SK-N-SH (cell line): Measurements from ENCODE around the gene TSGA10. TPM values are rescaled to one million over a fixed set of nuclear protein-coding genes. Genes with fewer than 3 reads are reported as not detected.
A peak's percentile ranks its signal among the peaks of the same experiment; 100 is the strongest.

Experiments used
- CTCF ChIA-PET: fragments of 300-600, 350-600 bp; formaldehyde crosslinking; extraction: SDS; loops from one replicate; lab custom pipeline; 2021; lab: Yijun Ruan, JAX
- POLR2A ChIA-PET: fragments of 350-600 bp; sonication (Branson Sonifier 250); formaldehyde crosslinking; extraction: SDS; loops from one replicate; lab custom pipeline; 2020; ENCODE audit warnings: antibody characterized with exemption, inconsistent platforms; lab: Yijun Ruan, JAX
- DNase-seq: peaks from one replicate; pipeline ENCODE4 v3.0.0; 2012
- H2AFZ ChIP-seq: fragments of 200-600 bp; sonication (generic); 2 replicates; pipeline ENCODE4 v1.8.1; 2016; ENCODE audit warnings: antibody characterized with exemption, mild to moderate bottlenecking, low read depth
- H3F3A ChIP-seq: fragments of 200-600 bp; sonication (generic); replicated peaks from 2 replicates; pipeline ENCODE3; 2016; ENCODE audit warnings: antibody characterized with exemption, mild to moderate bottlenecking; ENCODE audit not compliant: insufficient read depth
- H3K27ac ChIP-seq, 2 experiments: fragments of 200-500 bp in 1 of 2; fragments of 200-600 bp in 1 of 2; sonication (Bioruptor generic) in 1 of 2; sonication (generic), shearing (Covaris generic) in 1 of 2; 2 replicates each; pipeline versions ENCODE4 v1.5.1 to v1.6.1; 2014 to 2016; ENCODE audit warnings: low read depth in 2 of 2, inconsistent platforms in 1 of 2, low read length in 1 of 2, mild to moderate bottlenecking in 1 of 2, mixed read lengths in 1 of 2
- H3K27me3 ChIP-seq: fragments of 200-600 bp; sonication (generic), shearing (Covaris generic); 2 replicates; pipeline ENCODE4 v1.6.1; 2016; ENCODE audit warnings: mixed run types; ENCODE audit not compliant: insufficient read depth
- H3K36me3 ChIP-seq, 2 experiments: fragments of 200-500 bp in 1 of 2; fragments of 200-600 bp in 1 of 2; sonication (Bioruptor generic) in 1 of 2; sonication (generic) in 1 of 2; replicated peaks in 1 of 2; 2 replicates each; pipeline versions ENCODE3 to v1.5.1; 2014 to 2016; ENCODE audit warnings: low read length in 1 of 2, mild to moderate bottlenecking in 1 of 2; ENCODE audit not compliant: insufficient read depth in 2 of 2, control insufficient read depth in 1 of 2
- H3K4me1 ChIP-seq, 2 experiments: fragments of 200-500 bp in 1 of 2; fragments of 200-600 bp in 1 of 2; sonication (Bioruptor generic) in 1 of 2; sonication (generic), shearing (Covaris generic) in 1 of 2; 2 replicates each; pipeline versions ENCODE4 v1.5.1 to v1.6.1; 2014 to 2016; ENCODE audit warnings: low read depth in 1 of 2, low read length in 1 of 2, mixed run types in 1 of 2; ENCODE audit not compliant: insufficient read depth in 2 of 2, control insufficient read depth in 1 of 2
- H3K4me2 ChIP-seq: fragments of 200-600 bp; sonication (generic), shearing (Covaris generic); 2 replicates; pipeline ENCODE4 v1.6.1; 2017; ENCODE audit warnings: mixed run types
- H3K4me3 ChIP-seq, 2 experiments: fragments of 200-500 bp in 1 of 2; fragments of 200-600 bp in 1 of 2; sonication (Bioruptor generic) in 1 of 2; sonication (generic), shearing (Covaris generic) in 1 of 2; 2 replicates each; pipeline versions ENCODE4 v1.5.1 to v1.8.1; 2014 to 2016; ENCODE audit warnings: low read depth in 2 of 2, inconsistent platforms in 1 of 2, low read length in 1 of 2, mild to moderate bottlenecking in 1 of 2, mixed read lengths in 1 of 2, moderate library complexity in 1 of 2
- H3K79me2 ChIP-seq: fragments of 200-600 bp; sonication (generic); 2 replicates; pipeline ENCODE4 v1.8.1; 2017; ENCODE audit warnings: mild to moderate bottlenecking; ENCODE audit not compliant: insufficient read depth
- H3K9ac ChIP-seq: fragments of 200-600 bp; sonication (generic); 2 replicates; pipeline ENCODE4 v1.6.1; 2017; ENCODE audit warnings: mixed run types
- H3K9me2 ChIP-seq: fragments of 200-600 bp; sonication (generic); 2 replicates; pipeline ENCODE4 v1.6.1; 2017; ENCODE audit warnings: mixed run types
- H3K9me3 ChIP-seq: fragments of 200-600 bp; sonication (generic); 2 replicates; pipeline ENCODE4 v1.6.1; 2017; ENCODE audit warnings: mixed run types, mild to moderate bottlenecking, moderate library complexity
- H4K20me1 ChIP-seq: fragments of 200-600 bp; sonication (generic); 2 replicates; pipeline ENCODE4 v1.6.1; 2017; ENCODE audit warnings: mild to moderate bottlenecking, mixed run types; ENCODE audit not compliant: insufficient read depth
- CTCF ChIP-seq: fragments of 200-600 bp; sonication (generic); IDR thresholded peaks from 2 replicates; pipeline ENCODE4 v1.6.1; 2017; ENCODE audit warnings: antibody characterized with exemption, mild to moderate bottlenecking, moderate library complexity
- EP300 ChIP-seq, 2 experiments: IDR thresholded peaks; 2 replicates each; pipeline versions ENCODE4 v1.4.0 to v1.6.1; 2012; ENCODE audit warnings: borderline replicate concordance in 1 of 2, low read depth in 1 of 2, low read length in 1 of 2
- EZH2phosphoT487 ChIP-seq: fragments of 200-600 bp; sonication (generic); IDR thresholded peaks from 2 replicates; pipeline ENCODE4 v1.6.1; 2017; ENCODE audit warnings: low read depth, mixed run types, mild to moderate bottlenecking, antibody characterized with exemption, moderate library complexity, borderline replicate concordance
- FOXJ3 ChIP-seq: sonication (generic); formaldehyde crosslinking; IDR thresholded peaks from 2 replicates; pipeline ENCODE4 v1.5.1; 2020; ENCODE audit warnings: mild to moderate bottlenecking, missing genetic modification reagents
- FOXM1 ChIP-seq: IDR thresholded peaks from 2 replicates; pipeline ENCODE4 v1.4.0; 2012; ENCODE audit warnings: low read depth, mild to moderate bottlenecking
- GABPA ChIP-seq: IDR thresholded peaks from 2 replicates; pipeline ENCODE4 v1.4.0; 2012; ENCODE audit warnings: low read depth, mild to moderate bottlenecking
- GATA2 ChIP-seq: sonication (generic); formaldehyde crosslinking; IDR thresholded peaks from 2 replicates; pipeline ENCODE4 v1.5.0; 2020; ENCODE audit warnings: mild to moderate bottlenecking, missing genetic modification reagents
- JUND ChIP-seq: IDR thresholded peaks from 2 replicates; pipeline ENCODE4 v1.4.0; 2012
- MAX ChIP-seq: IDR thresholded peaks from 2 replicates; pipeline ENCODE4 v1.4.0; 2012; ENCODE audit warnings: low read depth
- MEF2A ChIP-seq: IDR thresholded peaks from 2 replicates; pipeline ENCODE4 v1.4.0; 2012; ENCODE audit warnings: low read depth, borderline replicate concordance
- MXI1 ChIP-seq: IDR thresholded peaks from 2 replicates; pipeline ENCODE4 v1.6.1; 2012; ENCODE audit warnings: mild to moderate bottlenecking, low read depth, low read length, improper control_type of control experiment
- NFIC ChIP-seq: IDR thresholded peaks from 2 replicates; pipeline ENCODE4 v1.4.0; 2012; ENCODE audit warnings: borderline replicate concordance
- POLR2AphosphoS5 ChIP-seq: IDR thresholded peaks from 2 replicates; pipeline ENCODE4 v1.6.1; 2012; ENCODE audit warnings: low read depth, low read length
- RCOR1 ChIP-seq: fragments of 150-350 bp; IDR thresholded peaks from 2 replicates; pipeline ENCODE4 v1.6.1; 2017; ENCODE audit warnings: antibody characterized with exemption, low read length
- REST ChIP-seq: IDR thresholded peaks from 2 replicates; pipeline ENCODE4 v1.6.1; 2012; ENCODE audit warnings: mild to moderate bottlenecking, low read depth, low read length, moderate library complexity
- RFX5 ChIP-seq: IDR thresholded peaks from 2 replicates; pipeline ENCODE4 v1.6.1; 2012; ENCODE audit warnings: mild to moderate bottlenecking, improper control_type of control experiment, low read length
- SIN3A ChIP-seq: IDR thresholded peaks from 2 replicates; pipeline ENCODE4 v1.6.1; 2012; ENCODE audit warnings: low read depth, mild to moderate bottlenecking, low read length, moderate library complexity, borderline replicate concordance
- TAF1 ChIP-seq: IDR thresholded peaks from 2 replicates; pipeline ENCODE4 v1.6.1; 2012; ENCODE audit warnings: low read depth, mild to moderate bottlenecking, low read length, moderate library complexity, borderline replicate concordance
- TCF12 ChIP-seq: IDR thresholded peaks from 2 replicates; pipeline ENCODE4 v1.4.0; 2012
- TEAD4 ChIP-seq: IDR thresholded peaks from 2 replicates; pipeline ENCODE4 v1.4.0; 2012; ENCODE audit warnings: mild to moderate bottlenecking, borderline replicate concordance; ENCODE audit not compliant: insufficient read depth
- YY1 ChIP-seq: IDR thresholded peaks from 2 replicates; pipeline ENCODE4 v1.4.0; 2012; ENCODE audit warnings: low read depth, mild to moderate bottlenecking
- WGBS: methylation state at CpG from one replicate; pipeline ENCODE4 v1.1.6; 2017; ENCODE audit warnings: low lambda C conversion rate; 5-methylcytosine and 5-hydroxymethylcytosine counted together
- polyA plus RNA-seq, 3 experiments: library from polyadenylated mRNA; depleted of rRNA; stranded (reverse); fragments of >200 nt; gene quantifications; 2 replicates each; pipeline ENCODE4 v1.2.3, GENCODE V29; 2012
- TF ChIP-seq, protein P1 (sequence below): IDR thresholded peaks from 2 replicates; pipeline ENCODE4 v1.4.0; 2012; ENCODE audit warnings: low read depth, borderline replicate concordance

The TSGA10 gene, protein sequence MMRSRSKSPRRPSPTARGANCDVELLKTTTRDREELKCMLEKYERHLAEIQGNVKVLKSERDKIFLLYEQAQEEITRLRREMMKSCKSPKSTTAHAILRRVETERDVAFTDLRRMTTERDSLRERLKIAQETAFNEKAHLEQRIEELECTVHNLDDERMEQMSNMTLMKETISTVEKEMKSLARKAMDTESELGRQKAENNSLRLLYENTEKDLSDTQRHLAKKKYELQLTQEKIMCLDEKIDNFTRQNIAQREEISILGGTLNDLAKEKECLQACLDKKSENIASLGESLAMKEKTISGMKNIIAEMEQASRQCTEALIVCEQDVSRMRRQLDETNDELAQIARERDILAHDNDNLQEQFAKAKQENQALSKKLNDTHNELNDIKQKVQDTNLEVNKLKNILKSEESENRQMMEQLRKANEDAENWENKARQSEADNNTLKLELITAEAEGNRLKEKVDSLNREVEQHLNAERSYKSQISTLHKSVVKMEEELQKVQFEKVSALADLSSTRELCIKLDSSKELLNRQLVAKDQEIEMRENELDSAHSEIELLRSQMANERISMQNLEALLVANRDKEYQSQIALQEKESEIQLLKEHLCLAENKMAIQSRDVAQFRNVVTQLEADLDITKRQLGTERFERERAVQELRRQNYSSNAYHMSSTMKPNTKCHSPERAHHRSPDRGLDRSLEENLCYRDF
- polyA plus RNA-seq (2012; rRNA removed) = 1.8 and 2.0 TPM in 2 replicates
- polyA plus RNA-seq (2012; cell fraction: cytosol; rRNA removed) = 3.1 and 5.0 TPM in 2 replicates
- polyA plus RNA-seq (2012; cell fraction: nucleus; rRNA removed) = 1.1 and 3.3 TPM in 2 replicates

DNA sequence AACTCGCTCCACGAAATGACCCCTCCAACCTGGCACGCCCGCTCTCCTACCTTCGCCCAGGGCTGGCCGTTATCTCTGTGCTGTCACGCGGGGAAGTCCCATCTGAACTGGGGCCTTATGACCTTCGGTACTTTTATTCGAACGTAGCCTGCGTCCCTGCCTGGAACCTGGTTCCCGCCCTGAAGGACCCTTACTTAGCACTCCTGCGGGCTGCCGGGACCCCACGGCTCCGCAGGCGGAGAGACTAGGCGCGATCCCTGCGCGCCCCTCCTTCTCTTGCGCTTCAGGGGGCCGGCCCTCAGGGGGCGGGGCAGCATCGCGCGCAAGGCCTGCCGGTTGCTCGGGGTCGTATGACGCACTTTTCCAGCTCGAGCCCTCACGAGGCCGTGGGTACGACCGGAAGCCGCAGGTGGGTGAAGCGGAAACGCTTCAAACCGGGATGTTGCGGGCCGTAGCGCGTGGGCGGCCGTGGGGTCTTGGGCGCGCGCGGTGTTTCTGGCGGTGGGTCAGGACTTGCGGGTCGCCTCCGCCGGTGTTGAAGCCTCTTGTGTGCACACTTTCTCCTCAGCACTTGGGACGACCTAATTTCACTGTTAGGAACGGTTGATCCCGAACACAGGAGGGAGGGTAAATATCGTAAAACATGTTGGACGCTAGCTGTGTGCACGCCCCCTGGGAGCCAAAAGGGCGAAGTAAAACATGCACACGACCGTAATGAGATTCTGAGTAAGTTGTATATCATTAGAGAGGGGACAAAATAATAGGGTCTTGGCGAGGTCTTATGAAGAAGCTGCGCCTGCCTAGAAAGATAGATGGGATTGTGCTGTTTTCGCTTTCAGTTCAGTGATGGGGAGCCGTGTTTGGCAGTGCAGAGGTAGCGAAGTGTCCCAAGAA, at the start of gene TSGA10, which contains the start of gene LIPT1:
Gene TSGA10, minus strand, starts transcription at position 300 of the 894 bp plus-strand sequence. CDS start 45,503 bp downstream, outside the sequence.
Gene LIPT1, plus strand, starts transcription at position 325 of the 894 bp plus-strand sequence. CDS start 6,991 bp downstream, outside the sequence.
- H4K20me1 ChIP-seq = no peaks in the 10 kb centered on the region
- no peaks in the 10 kb centered on the region for H3F3A ChIP-seq
- peak; percentile 98 for DNase-seq
- peaks cover 0 to 19% of the 10 kb centered on the region in 2 experiments for H3K36me3 ChIP-seq
- H3K4me2 ChIP-seq = peak within 1 kb of the TSS; percentile 83
- under 1% methylated on average over 44 of the region's 70 CpGs for WGBS
- H3K9me2 ChIP-seq = no peaks in the 10 kb centered on the region
- ChIA-PET POLR2A (interaction anchor here (0.6 to 2.0 kb wide), 8 partner anchors 9 to 384 kb away, joined by 3 to 20 read pairs (median 4); partner anchors contain the start of genes C2orf15 and EIF5B), CTCF (interaction anchor here (0.7 to 2.2 kb wide), 7 partner anchors 12 to 335 kb away, joined by 3 to 6 read pairs (median 4); partner anchors contain the start of genes EIF5B and REV1)
- H3K4me1 ChIP-seq = peaks cover 0 to 8% of the 10 kb centered on the region in 2 experiments; a peak in 2 of 4 replicates
- H2AFZ ChIP-seq = peak within 1 kb of the TSS; percentile 90
- no peaks in the 10 kb centered on the region for H3K79me2 ChIP-seq
- H3K4me3 ChIP-seq = peak within 1 kb of the TSS; percentile 83 to 88
- no peaks in the 10 kb centered on the region for H3K27me3 ChIP-seq
- peak within 1 kb of the TSS; percentile 78 to 80 for H3K27ac ChIP-seq
- no peaks in the 10 kb centered on the region for H3K9me3 ChIP-seq
- H3K9ac ChIP-seq = peak within 1 kb of the TSS; percentile 68
- no peak for TF ChIP-seq RCOR1
- peak; percentile 60 for TF ChIP-seq SIN3A
- TF ChIP-seq RFX5 = no peak
- TF ChIP-seq EZH2phosphoT487 = no peak
- peak; percentile 41; the same call in 1 of the 2 replicates for TF ChIP-seq REST
- TF ChIP-seq POLR2AphosphoS5 = peak; percentile 93
- no peak for TF ChIP-seq TEAD4
- TF ChIP-seq MAX = peak; percentile 99
- TF ChIP-seq TAF1 = peak; percentile 83
- TF ChIP-seq YY1 = 0 out of 2 replicates have a peak, but pooled peaks have one; percentile 38
- peak; percentile 42 for TF ChIP-seq CTCF
- peak; percentile 90 for TF ChIP-seq GABPA
- no peak for TF ChIP-seq JUND
- no peak for TF ChIP-seq FOXM1
- TF ChIP-seq MXI1 = peak; percentile 94
- TF ChIP-seq EP300 (IDR thresholded peaks at IDR 0.05; ENCODE audit: borderline replicate concordance in 1 of 2, low read depth in 1 of 2, low read length in 1 of 2) = no peak; a peak in 1 of 4 replicates
- peak; percentile 32; the same call in 1 of the 2 replicates for TF ChIP-seq TCF12
- peak; percentile 76; the same call in 1 of the 2 replicates for TF ChIP-seq FOXJ3 (CRISPR knock-in tag)
- TF ChIP-seq GATA2 (CRISPR knock-in tag) = no peak; the same call in 1 of the 2 replicates
- no peak for TF ChIP-seq NFIC
- TF ChIP-seq, protein P1, sequence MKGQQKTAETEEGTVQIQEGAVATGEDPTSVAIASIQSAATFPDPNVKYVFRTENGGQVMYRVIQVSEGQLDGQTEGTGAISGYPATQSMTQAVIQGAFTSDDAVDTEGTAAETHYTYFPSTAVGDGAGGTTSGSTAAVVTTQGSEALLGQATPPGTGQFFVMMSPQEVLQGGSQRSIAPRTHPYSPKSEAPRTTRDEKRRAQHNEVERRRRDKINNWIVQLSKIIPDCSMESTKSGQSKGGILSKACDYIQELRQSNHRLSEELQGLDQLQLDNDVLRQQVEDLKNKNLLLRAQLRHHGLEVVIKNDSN = peak; percentile 48; the same call in 1 of the 2 replicates
- no peak for TF ChIP-seq MEF2A
